NT2/D1 (cell line): ENCODE measurements around the gene MOB2.

Source experiments
- SUZ12 ChIP-seq: IDR thresholded peaks from 2 replicates; pipeline ENCODE4 v1.6.1; 2011; ENCODE audit not compliant: insufficient read length, insufficient read depth; ENCODE audit errors: extremely low read depth
- YY1 ChIP-seq: IDR thresholded peaks from 2 replicates; pipeline ENCODE4 v1.6.1; 2011; ENCODE audit not compliant: insufficient read length, insufficient read depth
- ZNF274 ChIP-seq: IDR thresholded peaks from 2 replicates; pipeline ENCODE4 v1.6.1; 2011; ENCODE audit warnings: mild to moderate bottlenecking, low read depth, low read length

GRCh38 chr11:1502168-1502953 is 15.8 kb upstream of the MOB2 start:
- TF ChIP-seq ZNF274 (no peak), YY1 (no peak), SUZ12 (no peak)
